22Rv1 (cell line): ENCODE results near the gene STX18.
"Not testable (repeated sequence)": the region's sequence is repeated elsewhere in the genome, so short reads cannot be mapped to it uniquely, and the experiment has no call there.

Experiments
- H3K27ac ChIP-seq: fragments of 450-650 bp; 2 replicates; pipeline ENCODE4 v1.5.1; 2017
- ZFX ChIP-seq: fragments of 450-650 bp; IDR thresholded peaks from 2 replicates; pipeline ENCODE4 v1.6.1; 2017; ENCODE audit warnings: antibody characterized with exemption, borderline replicate concordance
- TF ChIP-seq, protein P1 (sequence below): fragments of 450-650 bp; IDR thresholded peaks from 2 replicates; pipeline ENCODE4 v1.5.1; 2017; ENCODE audit warnings: mild to moderate bottlenecking

Gene STX18

DNA sequence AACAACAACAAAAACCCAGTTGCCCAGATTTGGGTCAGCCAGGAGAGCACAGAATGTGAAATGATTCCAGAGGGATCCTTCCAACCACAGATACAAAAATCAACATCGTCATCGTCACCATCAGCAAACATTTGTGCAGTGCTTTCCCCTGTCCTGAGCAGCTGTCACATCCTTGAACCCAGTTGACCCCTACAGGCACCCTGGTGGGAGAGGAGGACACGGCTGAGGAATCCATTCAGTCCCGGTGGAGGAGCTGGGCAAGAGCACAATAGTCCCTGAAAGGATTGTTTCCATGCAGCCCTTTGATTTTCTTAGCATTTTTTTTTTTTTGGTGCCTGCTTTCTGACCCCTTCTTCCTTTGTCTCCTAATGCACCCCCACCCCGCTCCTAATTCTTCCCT lies 37.1 kb upstream of the STX18 start:
- TF ChIP-seq, protein P1, sequence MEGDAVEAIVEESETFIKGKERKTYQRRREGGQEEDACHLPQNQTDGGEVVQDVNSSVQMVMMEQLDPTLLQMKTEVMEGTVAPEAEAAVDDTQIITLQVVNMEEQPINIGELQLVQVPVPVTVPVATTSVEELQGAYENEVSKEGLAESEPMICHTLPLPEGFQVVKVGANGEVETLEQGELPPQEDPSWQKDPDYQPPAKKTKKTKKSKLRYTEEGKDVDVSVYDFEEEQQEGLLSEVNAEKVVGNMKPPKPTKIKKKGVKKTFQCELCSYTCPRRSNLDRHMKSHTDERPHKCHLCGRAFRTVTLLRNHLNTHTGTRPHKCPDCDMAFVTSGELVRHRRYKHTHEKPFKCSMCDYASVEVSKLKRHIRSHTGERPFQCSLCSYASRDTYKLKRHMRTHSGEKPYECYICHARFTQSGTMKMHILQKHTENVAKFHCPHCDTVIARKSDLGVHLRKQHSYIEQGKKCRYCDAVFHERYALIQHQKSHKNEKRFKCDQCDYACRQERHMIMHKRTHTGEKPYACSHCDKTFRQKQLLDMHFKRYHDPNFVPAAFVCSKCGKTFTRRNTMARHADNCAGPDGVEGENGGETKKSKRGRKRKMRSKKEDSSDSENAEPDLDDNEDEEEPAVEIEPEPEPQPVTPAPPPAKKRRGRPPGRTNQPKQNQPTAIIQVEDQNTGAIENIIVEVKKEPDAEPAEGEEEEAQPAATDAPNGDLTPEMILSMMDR = no peak
- TF ChIP-seq ZFX = no peak

DNA sequence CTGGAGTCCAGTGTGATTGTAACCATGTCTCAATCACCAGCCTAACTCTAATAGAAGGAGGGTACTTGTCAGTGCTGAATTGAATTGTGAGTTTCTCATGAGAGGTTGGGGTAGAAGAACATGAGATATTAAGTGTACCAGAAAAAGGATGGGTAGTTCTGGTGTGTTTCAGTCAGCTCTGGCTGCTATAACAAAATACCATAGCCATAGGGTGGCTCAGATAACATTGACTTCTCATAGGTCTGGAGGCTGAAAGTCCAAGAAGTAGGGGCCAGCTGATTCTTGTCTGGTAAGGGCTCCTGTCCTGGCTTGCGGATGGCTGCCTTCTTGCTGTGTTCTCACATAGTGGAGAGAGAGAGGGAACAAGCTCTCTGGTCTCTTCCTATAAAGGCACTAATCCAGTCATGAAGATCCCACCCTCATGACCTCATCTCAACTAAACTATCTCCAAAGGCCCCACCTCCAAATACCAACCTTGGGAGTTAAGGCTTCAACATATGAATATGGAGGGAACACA lies 35.6 kb upstream of the STX18 start:
- no peak overlapping the region for H3K27ac ChIP-seq
- TF ChIP-seq ZFX = no peak

More for the DNA sequence above, 37.1 kb upstream of the STX18 start:
- H3K27ac ChIP-seq = no peak overlapping the region

DNA sequence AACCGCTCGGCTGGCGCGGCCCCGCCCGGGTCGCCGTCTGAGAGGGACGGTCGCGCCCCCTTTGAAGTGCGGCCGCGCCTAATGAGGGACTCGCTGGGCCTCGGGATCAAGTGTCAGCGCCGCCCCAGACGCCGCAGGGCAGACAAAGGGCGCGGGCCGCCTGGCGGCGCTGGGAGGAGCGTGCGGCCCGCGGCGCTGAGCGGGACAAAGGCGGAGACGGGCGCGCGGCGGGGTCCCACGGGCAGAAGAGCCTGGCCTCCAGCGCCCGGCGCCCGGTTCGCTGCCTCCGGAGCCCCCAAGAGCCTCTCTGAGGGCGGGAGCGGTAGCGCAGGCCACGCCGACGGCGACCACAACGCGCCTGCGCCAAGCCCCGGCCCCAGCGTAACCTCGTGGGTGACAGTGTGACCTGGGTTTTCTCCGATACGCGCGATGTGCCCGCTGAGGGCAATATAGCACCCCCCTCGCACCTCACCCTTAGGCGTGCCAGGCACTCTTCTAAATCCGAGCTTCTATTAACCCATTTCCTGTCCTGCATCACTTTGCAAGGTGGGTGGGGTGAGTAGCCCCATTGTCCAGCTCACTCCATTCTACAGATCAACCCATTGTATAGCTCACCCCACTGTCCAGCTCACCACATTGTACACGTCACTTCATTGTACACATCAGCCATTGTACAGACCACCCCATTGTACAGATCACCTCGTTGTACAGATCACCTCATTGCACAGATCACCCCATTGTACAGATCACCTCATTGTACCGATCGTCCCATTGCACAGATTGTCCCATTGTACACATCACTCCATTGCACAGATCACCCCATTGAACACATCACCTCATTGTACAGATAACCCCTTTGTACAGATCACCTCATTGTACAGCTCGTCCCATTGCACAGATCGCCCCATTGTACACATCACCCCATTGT lies 33.7 kb upstream of the STX18 start:
- TF ChIP-seq, protein P1 = peak; percentile 41
- no peak for TF ChIP-seq ZFX
- H3K27ac ChIP-seq = no peak overlapping the region

DNA sequence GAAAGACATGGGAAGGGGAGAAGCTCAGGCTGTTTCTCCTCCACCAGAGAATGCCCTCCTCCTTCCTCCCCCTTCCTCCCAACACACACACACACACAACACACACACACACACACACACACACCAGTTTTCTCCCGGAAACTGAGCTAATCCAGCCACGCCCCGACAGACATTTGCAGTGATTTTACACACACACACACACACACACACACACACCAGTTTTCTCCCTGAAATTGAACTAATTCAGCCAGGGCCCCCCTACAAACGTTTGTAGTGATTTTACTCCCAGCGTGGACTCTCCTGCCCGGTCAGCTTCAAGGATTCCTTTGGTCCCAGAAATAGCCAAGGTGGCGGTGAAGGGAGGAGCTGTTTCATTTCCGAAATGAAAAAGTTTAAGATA lies 32.9 kb upstream of the STX18 start:
- TF ChIP-seq, protein P1 = no peak
- TF ChIP-seq ZFX = no peak
- H3K27ac ChIP-seq = no peak overlapping the region

DNA sequence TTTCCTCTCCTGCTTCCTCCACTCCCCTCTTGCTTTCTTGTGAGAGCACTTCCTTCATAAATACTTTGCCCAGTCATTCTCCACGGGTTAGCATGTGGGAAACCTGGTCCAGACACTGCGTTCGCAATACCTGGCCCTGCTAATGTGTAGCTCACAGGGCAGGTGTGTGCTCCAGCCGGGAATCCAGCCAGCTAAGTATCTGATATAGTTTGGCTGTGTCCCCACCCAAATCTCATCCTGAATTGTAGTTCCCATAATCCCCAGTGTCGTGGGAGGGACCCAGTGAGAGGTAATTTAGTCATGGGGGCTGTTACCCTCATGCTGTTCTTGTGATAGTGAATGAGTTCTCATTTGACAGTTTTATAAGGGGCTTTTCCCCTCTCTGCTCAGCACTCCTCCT lies 32.2 kb upstream of the STX18 start:
- no peak overlapping the region for H3K27ac ChIP-seq
- no peak for TF ChIP-seq ZFX
- TF ChIP-seq, protein P1 = no peak

DNA sequence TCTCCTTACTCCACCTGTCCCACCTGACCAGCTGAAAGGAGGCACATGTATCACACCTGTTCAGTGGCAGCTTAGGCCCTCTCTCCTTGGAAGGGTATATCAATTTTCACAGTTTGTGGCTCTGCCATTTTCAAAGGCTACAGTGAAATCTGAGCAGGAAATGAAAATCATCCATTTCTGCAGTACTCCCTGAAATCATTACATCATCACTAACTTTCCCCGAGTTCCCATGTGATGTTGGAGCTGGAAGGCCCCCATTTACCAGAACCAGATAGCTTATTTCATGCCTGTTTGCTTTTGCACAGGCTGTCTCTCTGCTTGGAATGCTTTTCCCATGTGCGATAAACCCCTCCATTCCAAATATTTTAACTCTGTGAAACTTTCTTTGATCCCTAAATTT lies 31.0 kb upstream of the STX18 start:
- no peak for TF ChIP-seq ZFX
- TF ChIP-seq, protein P1 = no peak
- no peak overlapping the region for H3K27ac ChIP-seq

DNA sequence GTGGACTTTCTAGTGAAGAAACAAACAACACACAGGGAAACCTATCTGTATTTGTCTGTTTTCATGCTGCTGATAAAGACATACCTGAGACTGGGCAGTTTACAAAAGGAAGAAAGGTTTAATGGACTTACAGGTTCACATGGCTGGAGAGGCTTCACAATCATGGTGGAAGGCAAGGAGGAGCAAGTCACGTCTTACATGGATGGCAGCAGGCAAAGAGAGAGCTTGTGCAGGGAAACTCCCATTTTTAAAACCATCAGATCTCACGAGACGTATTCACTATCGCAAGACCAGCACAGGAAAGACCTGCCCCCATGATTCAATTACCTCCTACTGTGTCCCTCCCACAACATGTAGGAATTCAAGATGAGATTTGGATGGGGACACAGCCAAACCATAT lies 28.0 kb upstream of the STX18 start:
- H3K27ac ChIP-seq = not testable (repeated sequence)

DNA sequence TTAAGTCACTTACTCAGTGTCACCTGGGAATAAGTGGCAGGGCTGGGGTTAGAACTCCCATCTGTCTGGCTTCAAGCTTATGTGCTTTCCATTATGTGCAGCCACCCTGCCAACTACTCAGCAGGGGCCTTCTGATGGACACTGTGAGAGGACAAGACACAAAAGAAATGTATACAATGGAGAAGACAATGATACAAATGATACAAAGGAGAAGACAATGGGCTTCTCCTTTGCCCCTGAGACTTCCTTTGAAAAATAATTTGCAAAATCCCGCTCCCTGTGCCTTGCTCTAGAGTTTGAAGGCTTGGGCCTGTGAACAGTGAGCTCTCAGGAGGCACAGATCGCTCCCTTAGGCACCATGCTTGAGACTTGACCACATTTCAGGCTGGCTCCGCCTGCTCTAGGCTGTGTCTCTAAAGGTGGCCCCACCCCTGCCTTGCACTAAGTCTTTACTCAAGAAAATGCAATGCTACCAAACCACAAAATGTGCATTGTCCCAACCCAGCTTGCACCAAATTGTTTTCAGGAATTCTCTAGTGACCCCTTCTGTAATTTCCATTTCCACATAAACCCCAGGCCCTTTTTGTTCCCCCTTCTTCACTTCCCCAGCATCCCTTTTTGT lies 27.1 kb upstream of the STX18 start:
- no peak overlapping the region for H3K27ac ChIP-seq

DNA sequence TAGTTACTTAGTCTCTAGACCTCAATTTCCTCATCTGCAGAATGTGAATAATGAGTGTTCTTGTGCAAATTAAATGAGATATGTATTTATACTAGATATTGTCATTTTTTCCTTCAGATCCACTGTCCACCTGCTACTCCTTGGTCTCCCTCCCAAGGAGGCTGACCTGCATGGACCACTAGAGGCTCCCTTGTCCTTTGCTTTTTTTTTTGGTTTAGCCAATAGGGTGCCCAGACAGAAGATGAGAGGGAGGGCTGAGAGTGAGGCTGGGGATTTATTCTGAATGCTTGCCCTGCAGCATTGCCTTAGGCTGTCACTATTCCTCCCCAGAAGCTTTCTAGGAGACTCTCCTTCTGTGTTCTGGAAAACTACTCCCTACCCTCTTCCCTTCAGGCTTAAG lies 24.5 kb upstream of the STX18 start:
- not testable (repeated sequence) for H3K27ac ChIP-seq

More for the DNA sequence above, 27.1 kb upstream of the STX18 start:
- TF ChIP-seq, protein P1 = no peak
- TF ChIP-seq ZFX = no peak
